Measurements from ENCODE around the gene NRP2. TPM values are rescaled to one million over a fixed set of nuclear protein-coding genes. Genes with fewer than 3 reads are reported as not detected.

The NRP2 gene
- total RNA-seq, 1 experiment from 2014 or later = 31.0 TPM

GRCh38 chr2:205709319-205709718 lies 27.0 kb downstream of the NRP2 start:
- H3K79me2 ChIP-seq (ENCODE audit: low read depth) = no peaks in the 10 kb centered on the region
- no peaks in the 10 kb centered on the region for H4K20me1 ChIP-seq (ENCODE audit: insufficient read depth)
- CTCF ChIA-PET = no interaction called here
- POLR2A ChIA-PET (ENCODE audit: unreplicated experiment) = no interaction called here
- no peaks in the 10 kb centered on the region for H3K9me2 ChIP-seq (ENCODE audit: insufficient read depth)
- intact Hi-C loops (cut with micrococcal nuclease; ENCODE audit: unreplicated experiment) = no loop called here
- H3K4me2 ChIP-seq = no peak overlapping the region
- no TSS peak for BruUV-seq (replicated peaks)
- H3K9me3 ChIP-seq (ENCODE audit: insufficient read depth, low read depth) = no peaks in the 10 kb centered on the region
- H3K27me3 ChIP-seq (ENCODE audit: insufficient read depth, low read depth) = no peaks in the 10 kb centered on the region
- no peak for DNase-seq
- no peak overlapping the region for H3K4me3 ChIP-seq
- H3K36me3 ChIP-seq (ENCODE audit: low read depth) = no peaks in the 10 kb centered on the region
- no peak overlapping the region for H2AFZ ChIP-seq
- no peak overlapping the region for H3K27ac ChIP-seq
- no peaks in the 10 kb centered on the region; the same call in 1 of the 2 replicates for H3K4me1 ChIP-seq (replicated peaks; ENCODE audit: insufficient read depth)
- TF ChIP-seq EZH2 (IDR thresholded peaks at IDR 0.05; ENCODE audit: low read depth) = no peak
- no peak for TF ChIP-seq CTCF (conservative IDR thresholded peaks at IDR 0.05)
- H3F3A ChIP-seq (ENCODE audit: insufficient read depth, low read depth) = no peaks in the 10 kb centered on the region

- Histone ChIP-seq H3F3A (ENCODE audit: insufficient read depth, low read depth) (no peaks in the 10 kb centered on the region), H3K27me3 (ENCODE audit: insufficient read depth, low read depth) (no peaks in the 10 kb centered on the region), H4K20me1 (ENCODE audit: insufficient read depth) (no peaks in the 10 kb centered on the region), H3K79me2 (ENCODE audit: low read depth) (no peaks in the 10 kb centered on the region), H3K4me3 (no peak overlapping the region), H3K9me2 (ENCODE audit: insufficient read depth) (no peaks in the 10 kb centered on the region), H3K4me2 (no peak overlapping the region), H3K4me1 (replicated peaks; ENCODE audit: insufficient read depth) (no peaks in the 10 kb centered on the region), H3K27ac (no peak overlapping the region), H3K9me3 (ENCODE audit: insufficient read depth, low read depth) (no peaks in the 10 kb centered on the region), H3K36me3 (ENCODE audit: low read depth) (no peaks in the 10 kb centered on the region), H2AFZ (no peak overlapping the region)
- TF ChIP-seq CTCF (conservative IDR thresholded peaks at IDR 0.05) (no peak), EZH2 (IDR thresholded peaks at IDR 0.05; ENCODE audit: low read depth) (no peak)
- no TSS peak for BruUV-seq (replicated peaks)
- ChIA-PET CTCF (interaction anchor here (0.6 kb wide), 1 partner anchor 9 kb away, joined by 3 read pairs; no protein-coding TSS in a partner anchor), POLR2A (ENCODE audit: unreplicated experiment) (no interaction called here)
- no peak for DNase-seq
- intact Hi-C loops (cut with micrococcal nuclease; ENCODE audit: unreplicated experiment) = no loop called here
Observed at GRCh38 chr2:205712508-205712907, 30.2 kb downstream of the NRP2 start.

- Histone ChIP-seq H3K4me3 (no peak overlapping the region), H3K9me2 (ENCODE audit: insufficient read depth) (no peaks in the 10 kb centered on the region), H3K9me3 (ENCODE audit: insufficient read depth, low read depth) (no peaks in the 10 kb centered on the region), H3K36me3 (ENCODE audit: low read depth) (no peaks in the 10 kb centered on the region), H4K20me1 (ENCODE audit: insufficient read depth) (no peaks in the 10 kb centered on the region), H3K4me1 (replicated peaks; ENCODE audit: insufficient read depth) (no peaks in the 10 kb centered on the region), H3F3A (ENCODE audit: insufficient read depth, low read depth) (no peaks in the 10 kb centered on the region), H3K79me2 (ENCODE audit: low read depth) (no peaks in the 10 kb centered on the region), H3K4me2 (no peak overlapping the region), H3K27me3 (ENCODE audit: insufficient read depth, low read depth) (no peaks in the 10 kb centered on the region), H2AFZ (no peak overlapping the region), H3K27ac (no peak overlapping the region)
- no peak for DNase-seq
- BruUV-seq (replicated peaks) = no TSS peak
- ChIA-PET CTCF (no interaction called here), POLR2A (ENCODE audit: unreplicated experiment) (no interaction called here)
- intact Hi-C loops (cut with micrococcal nuclease; ENCODE audit: unreplicated experiment) = no loop called here
- no peak for TF ChIP-seq EZH2 (IDR thresholded peaks at IDR 0.05; ENCODE audit: low read depth)
- no peak for TF ChIP-seq CTCF (conservative IDR thresholded peaks at IDR 0.05)
Observed at GRCh38 chr2:205713086-205713485, 30.8 kb downstream of the NRP2 start.

All from PC-9 (cell line).